AG10803 (cell line): ENCODE data around the gene KLHL36.

Source experiments
- DNase-seq: peaks from one replicate; pipeline ENCODE4 v3.0.0; 2010; ENCODE audit warnings: low read depth
- H3K4me3 ChIP-seq: 2 replicates; pipeline ENCODE4 v1.5.1; 2011; ENCODE audit warnings: mild to moderate bottlenecking, low read length, control low read depth
- TF ChIP-seq, protein P1 (sequence below): conservative IDR thresholded peaks from 2 replicates; pipeline ENCODE4 v1.5.1; 2011; ENCODE audit warnings: mild to moderate bottlenecking, low read length, control low read depth, inconsistent platforms

KLHL36 gene

DNA sequence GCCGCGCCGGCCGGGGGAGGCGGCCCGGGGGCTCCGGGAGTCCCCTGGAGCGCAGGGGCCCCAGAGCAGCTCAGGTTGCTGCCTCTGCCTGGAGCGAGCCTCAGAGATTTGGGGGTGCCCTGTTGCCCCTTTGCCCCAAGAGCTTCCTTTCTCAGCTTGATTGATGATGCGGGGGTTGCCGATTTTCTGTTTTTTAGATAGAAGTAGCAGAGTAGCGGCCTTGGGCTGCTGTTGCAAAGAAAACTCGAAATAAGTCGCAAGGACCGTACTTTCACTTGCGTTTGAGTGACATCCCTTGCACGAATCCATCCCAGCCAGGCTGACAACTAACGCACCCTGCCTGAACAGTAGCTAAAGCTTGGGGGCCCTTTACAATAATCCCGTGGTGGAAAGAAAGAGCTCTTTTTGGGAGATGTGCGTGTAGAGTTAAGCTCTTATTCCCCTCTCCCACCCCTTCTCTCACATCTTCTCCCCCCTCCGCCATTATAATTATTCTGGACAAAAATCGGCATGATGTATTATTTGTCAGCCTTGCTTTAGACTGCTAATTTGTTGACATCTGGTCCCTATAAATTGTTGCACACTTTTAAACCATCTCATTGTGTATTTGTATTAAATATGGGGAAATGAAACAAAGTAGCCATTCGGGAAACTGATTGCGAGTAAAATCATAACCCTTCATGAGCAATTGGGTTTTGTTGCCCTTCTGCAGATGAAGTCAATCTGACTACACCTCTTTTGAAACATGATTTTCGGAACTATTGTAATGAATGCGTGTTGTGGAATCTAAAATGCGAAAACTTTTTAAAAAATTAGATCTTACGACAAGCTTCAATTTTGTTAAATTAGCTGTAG, 52.4 kb downstream of the KLHL36 start:
- peak overlapping the region; percentile 81 for H3K4me3 ChIP-seq
- DNase-seq = no peak
- TF ChIP-seq, protein P1, sequence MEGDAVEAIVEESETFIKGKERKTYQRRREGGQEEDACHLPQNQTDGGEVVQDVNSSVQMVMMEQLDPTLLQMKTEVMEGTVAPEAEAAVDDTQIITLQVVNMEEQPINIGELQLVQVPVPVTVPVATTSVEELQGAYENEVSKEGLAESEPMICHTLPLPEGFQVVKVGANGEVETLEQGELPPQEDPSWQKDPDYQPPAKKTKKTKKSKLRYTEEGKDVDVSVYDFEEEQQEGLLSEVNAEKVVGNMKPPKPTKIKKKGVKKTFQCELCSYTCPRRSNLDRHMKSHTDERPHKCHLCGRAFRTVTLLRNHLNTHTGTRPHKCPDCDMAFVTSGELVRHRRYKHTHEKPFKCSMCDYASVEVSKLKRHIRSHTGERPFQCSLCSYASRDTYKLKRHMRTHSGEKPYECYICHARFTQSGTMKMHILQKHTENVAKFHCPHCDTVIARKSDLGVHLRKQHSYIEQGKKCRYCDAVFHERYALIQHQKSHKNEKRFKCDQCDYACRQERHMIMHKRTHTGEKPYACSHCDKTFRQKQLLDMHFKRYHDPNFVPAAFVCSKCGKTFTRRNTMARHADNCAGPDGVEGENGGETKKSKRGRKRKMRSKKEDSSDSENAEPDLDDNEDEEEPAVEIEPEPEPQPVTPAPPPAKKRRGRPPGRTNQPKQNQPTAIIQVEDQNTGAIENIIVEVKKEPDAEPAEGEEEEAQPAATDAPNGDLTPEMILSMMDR = no peak

DNA sequence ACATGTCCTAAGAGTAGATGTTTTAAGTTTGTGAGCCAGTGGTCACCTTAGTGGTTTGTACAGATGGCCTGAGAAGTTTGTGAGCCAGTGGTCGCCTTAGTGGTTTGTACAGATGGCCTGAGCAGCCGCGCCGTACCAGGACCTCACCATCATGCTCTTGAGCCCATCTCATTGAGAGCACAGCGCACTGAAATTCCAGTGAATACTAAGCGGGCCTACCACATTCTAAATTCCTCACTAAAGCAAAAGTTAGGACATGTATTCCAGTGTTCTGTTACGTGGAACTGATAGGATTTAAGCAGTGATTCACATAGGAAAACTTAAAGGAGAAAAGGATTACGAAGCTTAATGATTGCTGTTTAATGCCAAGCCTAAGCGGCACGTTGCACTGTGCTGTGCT, 55.4 kb downstream of the KLHL36 start:
- TF ChIP-seq, protein P1 = no peak
- H3K4me3 ChIP-seq = no peak overlapping the region
- DNase-seq = no peak

DNA sequence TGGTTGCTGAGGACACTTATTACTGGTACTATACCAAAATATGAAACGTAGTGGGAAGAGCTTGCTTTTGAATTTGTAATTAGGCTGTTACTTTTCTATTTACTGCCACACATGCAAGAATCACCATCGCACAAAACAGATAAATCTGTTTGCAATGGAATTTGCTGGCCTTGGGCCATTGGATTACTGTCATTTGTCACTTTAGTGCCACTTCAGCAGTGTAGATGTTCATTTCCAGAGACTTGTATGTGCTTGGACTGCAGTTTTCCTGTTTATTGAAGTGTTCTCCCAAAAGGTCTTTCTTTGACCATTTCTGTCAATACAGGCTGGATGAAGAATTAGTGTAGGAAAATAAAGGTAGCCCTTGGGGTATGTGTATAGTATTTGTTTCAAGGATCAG, 55.9 kb downstream of the KLHL36 start:
- no peak overlapping the region for H3K4me3 ChIP-seq
- DNase-seq = no peak
- TF ChIP-seq, protein P1 = no peak

DNA sequence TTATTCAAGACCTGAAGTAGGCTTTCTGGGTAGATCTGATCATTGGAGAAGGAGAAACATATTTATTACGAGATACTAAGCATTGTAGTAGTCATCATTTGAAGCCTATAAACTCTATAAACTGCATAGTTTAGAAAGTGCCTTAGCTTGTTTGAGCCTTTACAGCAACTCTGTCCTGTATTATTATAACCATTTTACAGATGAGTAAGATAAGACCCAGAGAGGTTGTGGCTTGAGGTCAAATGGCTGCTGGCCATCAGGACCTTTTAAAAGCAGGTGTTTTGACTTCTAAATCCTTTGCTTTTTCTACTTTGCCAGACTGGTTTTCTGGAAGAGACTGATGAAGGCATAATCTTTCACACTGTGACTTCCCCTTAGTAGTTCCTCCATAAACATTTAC, 58.5 kb downstream of the KLHL36 start:
- TF ChIP-seq, protein P1 = no peak
- H3K4me3 ChIP-seq = no peak overlapping the region
- no peak for DNase-seq

DNA sequence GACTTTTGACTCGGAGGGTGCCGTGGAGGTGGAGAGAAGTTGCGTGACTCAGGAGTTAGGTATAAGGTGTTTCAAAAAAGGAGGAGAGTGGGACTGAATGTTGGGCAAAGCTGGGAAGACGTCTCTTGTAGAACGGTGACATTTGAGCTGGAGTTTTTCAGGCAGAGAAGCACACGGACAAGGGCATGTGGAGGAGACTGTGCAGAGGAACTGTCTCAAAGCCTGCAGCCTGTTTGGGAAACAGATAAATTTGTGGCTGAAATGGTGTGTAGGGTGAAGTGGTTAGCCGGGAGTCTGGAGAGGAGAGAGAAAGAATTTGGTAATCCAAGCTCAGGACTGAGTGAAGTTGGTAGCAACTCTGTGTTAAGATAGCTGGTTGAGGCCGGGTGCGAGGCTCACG, 61.3 kb downstream of the KLHL36 start:
- H3K4me3 ChIP-seq = no peak overlapping the region
- no peak for DNase-seq
- TF ChIP-seq, protein P1 = no peak

DNA sequence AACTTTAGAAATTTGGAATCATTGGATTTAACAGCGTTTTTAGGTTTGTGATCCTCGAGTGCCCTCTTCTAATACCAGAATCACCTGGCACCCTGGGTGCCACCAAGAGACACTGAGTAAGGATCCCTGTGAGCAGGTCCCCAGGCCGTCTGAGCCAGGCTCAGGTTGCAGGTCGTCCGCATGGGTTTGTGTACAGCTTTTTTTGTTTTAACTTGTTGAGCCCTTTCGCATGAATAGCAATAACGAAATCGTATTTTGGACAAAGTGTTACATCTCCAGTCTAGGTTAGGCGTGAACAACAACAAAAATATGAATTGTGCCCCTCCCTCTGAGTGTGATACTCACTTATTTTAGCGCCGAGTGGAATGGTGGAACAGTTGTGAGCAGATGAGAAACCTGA, 62.4 kb downstream of the KLHL36 start:
- H3K4me3 ChIP-seq = no peak overlapping the region
- DNase-seq = no peak
- TF ChIP-seq, protein P1 = no peak
